Panc1 (cell line): ENCODE results near the gene FGF3. TPM values are rescaled to one million over a fixed set of nuclear protein-coding genes. Genes with fewer than 3 reads are reported as not detected.

Experiments
- ATAC-seq: fragments of 200-7000 bp; cut with Tn5 transposase; 2 replicates; pipeline ENCODE4 v1.9.1; 2020; ENCODE audit warnings: mild to moderate bottlenecking, moderate library complexity
- BruUV-seq: library from RNA; stranded (reverse); fragments of 400-500 nt; replicated peaks from 2 replicates; lab custom pipeline; 2021; lab: Mats Ljungman, UMichigan
- CTCF ChIA-PET: fragments of 300-600 bp; sonication (Branson Sonifier 250); formaldehyde crosslinking; loops from one replicate; lab custom pipeline; 2022; ENCODE audit warnings: antibody characterized with exemption; lab: Charles Lee
- POLR2A ChIA-PET: fragments of 300-600 bp; sonication (Branson Sonifier 250); formaldehyde crosslinking; loops from one replicate; lab custom pipeline; 2022; ENCODE audit warnings: antibody characterized with exemption; lab: Charles Lee
- DNase-seq: peaks from one replicate; pipeline ENCODE4 v3.0.0-alpha.2; 2010; ENCODE audit warnings: low read depth, low spot score
- H3K27ac ChIP-seq: 2 replicates; pipeline ENCODE4 v1.5.1; 2011; ENCODE audit warnings: mild to moderate bottlenecking, low read length, inconsistent platforms
- H3K27me3 ChIP-seq: fragments of 200-500 bp; sonication (Bioruptor generic); 2 replicates; pipeline ENCODE4 v1.6.0; 2014; ENCODE audit warnings: low read length, inconsistent platforms; ENCODE audit not compliant: control insufficient read depth, insufficient read depth
- H3K36me3 ChIP-seq: fragments of 200-500 bp; sonication (Bioruptor generic); 2 replicates; pipeline ENCODE4 v1.5.1; 2014; ENCODE audit warnings: inconsistent platforms, mild to moderate bottlenecking, low read length, moderate library complexity; ENCODE audit not compliant: control insufficient read depth, insufficient read depth
- H3K4me1 ChIP-seq: 2 replicates; pipeline ENCODE4 v1.5.1; 2011; ENCODE audit warnings: inconsistent platforms, mild to moderate bottlenecking, low read length, moderate library complexity; ENCODE audit not compliant: control insufficient read depth, insufficient read depth
- H3K4me3 ChIP-seq, 2 experiments: 2 replicates each; pipeline ENCODE4 v1.5.1; 2011 to 2012; ENCODE audit warnings: low read depth in 2 of 2, low read length in 2 of 2, mild to moderate bottlenecking in 2 of 2, inconsistent platforms in 1 of 2, moderate library complexity in 1 of 2
- H3K9me3 ChIP-seq: fragments of 200-500 bp; sonication (Bioruptor generic); 2 replicates; pipeline ENCODE4 v1.5.1; 2014; ENCODE audit warnings: low read depth, mild to moderate bottlenecking, inconsistent platforms, low read length, moderate library complexity; ENCODE audit not compliant: control insufficient read depth, insufficient read depth
- POLR2AphosphoS5 ChIP-seq: IDR thresholded peaks from 2 replicates; pipeline ENCODE4 v1.6.1; 2012; ENCODE audit warnings: mild to moderate bottlenecking, low read depth, low read length, moderate library complexity
- SIN3A ChIP-seq: IDR thresholded peaks from 2 replicates; pipeline ENCODE4 v1.6.1; 2012; ENCODE audit warnings: low read depth, mild to moderate bottlenecking, low read length, moderate library complexity, borderline replicate concordance; ENCODE audit not compliant: insufficient read depth
- TCF7L2 ChIP-seq: IDR thresholded peaks from 2 replicates; pipeline ENCODE4 v1.6.1; 2011; ENCODE audit warnings: mild to moderate bottlenecking, low read depth, low read length, inconsistent platforms
- in situ Hi-C: cut with HindIII; loops from 2 replicates; pipeline ENCODE4 v1.10.0; 2016; ENCODE audit warnings: low sequenced_read_pairs, low pct_unique_long_range_greater_than_20kb
- intact Hi-C: fragments of 100-400 bp; cut with micrococcal nuclease; formaldehyde crosslinking; loops from one replicate; pipeline ENCODE4 v1.10.0; 2022; ENCODE audit not compliant: unreplicated experiment
- total RNA-seq: library from RNA; stranded (reverse); gene quantifications from one replicate; pipeline ENCODE4 v1.2.1, GENCODE V29; 2021; ENCODE audit not compliant: unreplicated experiment
- TF ChIP-seq, protein P1 (sequence below): fragments of 450-650 bp; IDR thresholded peaks from 2 replicates; pipeline ENCODE4 v1.5.1; 2017; ENCODE audit warnings: mild to moderate bottlenecking
- TF ChIP-seq, protein P2 (sequence below), 2 experiments: IDR thresholded peaks; 2 replicates each; pipeline ENCODE4 v1.6.1; 2011 to 2012; ENCODE audit warnings: low read depth in 2 of 2, control low read depth in 1 of 2, low read length in 1 of 2, mild to moderate bottlenecking in 1 of 2, moderate library complexity in 1 of 2; ENCODE audit not compliant: insufficient read depth in 1 of 2

FGF3 gene
- total RNA-seq, 1 experiment from 2014 or later, result not detected

DNA sequence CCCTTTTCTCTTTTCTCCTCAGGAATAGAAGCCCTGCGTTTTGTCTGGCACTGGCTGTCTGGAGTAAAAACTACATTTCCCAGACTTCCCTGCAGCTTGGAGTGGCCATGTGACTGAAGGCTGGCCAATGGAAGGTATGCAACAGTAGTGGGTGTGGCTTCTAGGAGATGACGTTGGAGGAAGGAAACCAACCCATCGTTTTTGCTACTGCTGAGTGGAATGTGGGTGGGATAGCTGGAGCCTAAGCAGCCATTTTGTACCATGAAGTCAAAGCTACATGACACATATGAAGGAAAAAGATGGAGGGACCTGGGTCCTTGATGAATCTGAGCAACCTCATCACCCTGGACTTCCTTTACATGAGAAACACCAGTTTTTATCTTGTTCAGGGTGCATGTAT lies 19.6 kb downstream of the FGF3 start:
- no peaks in the 10 kb centered on the region for H3K9me3 ChIP-seq
- H3K4me1 ChIP-seq, result no peaks in the 10 kb centered on the region
- H3K36me3 ChIP-seq, result no peaks in the 10 kb centered on the region
- DNase-seq, result no peak
- CTCF ChIA-PET, result no interaction called here
- intact Hi-C loops (no loop called here), in situ Hi-C loops (no loop called here)
- no peaks in the 10 kb centered on the region for H3K27me3 ChIP-seq
- H3K4me3 ChIP-seq, result no peak overlapping the region
- TF ChIP-seq, protein P1, sequence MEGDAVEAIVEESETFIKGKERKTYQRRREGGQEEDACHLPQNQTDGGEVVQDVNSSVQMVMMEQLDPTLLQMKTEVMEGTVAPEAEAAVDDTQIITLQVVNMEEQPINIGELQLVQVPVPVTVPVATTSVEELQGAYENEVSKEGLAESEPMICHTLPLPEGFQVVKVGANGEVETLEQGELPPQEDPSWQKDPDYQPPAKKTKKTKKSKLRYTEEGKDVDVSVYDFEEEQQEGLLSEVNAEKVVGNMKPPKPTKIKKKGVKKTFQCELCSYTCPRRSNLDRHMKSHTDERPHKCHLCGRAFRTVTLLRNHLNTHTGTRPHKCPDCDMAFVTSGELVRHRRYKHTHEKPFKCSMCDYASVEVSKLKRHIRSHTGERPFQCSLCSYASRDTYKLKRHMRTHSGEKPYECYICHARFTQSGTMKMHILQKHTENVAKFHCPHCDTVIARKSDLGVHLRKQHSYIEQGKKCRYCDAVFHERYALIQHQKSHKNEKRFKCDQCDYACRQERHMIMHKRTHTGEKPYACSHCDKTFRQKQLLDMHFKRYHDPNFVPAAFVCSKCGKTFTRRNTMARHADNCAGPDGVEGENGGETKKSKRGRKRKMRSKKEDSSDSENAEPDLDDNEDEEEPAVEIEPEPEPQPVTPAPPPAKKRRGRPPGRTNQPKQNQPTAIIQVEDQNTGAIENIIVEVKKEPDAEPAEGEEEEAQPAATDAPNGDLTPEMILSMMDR, result no peak
- TF ChIP-seq POLR2AphosphoS5 (no peak), TCF7L2 (no peak), SIN3A (no peak)
- TF ChIP-seq, protein P2, sequence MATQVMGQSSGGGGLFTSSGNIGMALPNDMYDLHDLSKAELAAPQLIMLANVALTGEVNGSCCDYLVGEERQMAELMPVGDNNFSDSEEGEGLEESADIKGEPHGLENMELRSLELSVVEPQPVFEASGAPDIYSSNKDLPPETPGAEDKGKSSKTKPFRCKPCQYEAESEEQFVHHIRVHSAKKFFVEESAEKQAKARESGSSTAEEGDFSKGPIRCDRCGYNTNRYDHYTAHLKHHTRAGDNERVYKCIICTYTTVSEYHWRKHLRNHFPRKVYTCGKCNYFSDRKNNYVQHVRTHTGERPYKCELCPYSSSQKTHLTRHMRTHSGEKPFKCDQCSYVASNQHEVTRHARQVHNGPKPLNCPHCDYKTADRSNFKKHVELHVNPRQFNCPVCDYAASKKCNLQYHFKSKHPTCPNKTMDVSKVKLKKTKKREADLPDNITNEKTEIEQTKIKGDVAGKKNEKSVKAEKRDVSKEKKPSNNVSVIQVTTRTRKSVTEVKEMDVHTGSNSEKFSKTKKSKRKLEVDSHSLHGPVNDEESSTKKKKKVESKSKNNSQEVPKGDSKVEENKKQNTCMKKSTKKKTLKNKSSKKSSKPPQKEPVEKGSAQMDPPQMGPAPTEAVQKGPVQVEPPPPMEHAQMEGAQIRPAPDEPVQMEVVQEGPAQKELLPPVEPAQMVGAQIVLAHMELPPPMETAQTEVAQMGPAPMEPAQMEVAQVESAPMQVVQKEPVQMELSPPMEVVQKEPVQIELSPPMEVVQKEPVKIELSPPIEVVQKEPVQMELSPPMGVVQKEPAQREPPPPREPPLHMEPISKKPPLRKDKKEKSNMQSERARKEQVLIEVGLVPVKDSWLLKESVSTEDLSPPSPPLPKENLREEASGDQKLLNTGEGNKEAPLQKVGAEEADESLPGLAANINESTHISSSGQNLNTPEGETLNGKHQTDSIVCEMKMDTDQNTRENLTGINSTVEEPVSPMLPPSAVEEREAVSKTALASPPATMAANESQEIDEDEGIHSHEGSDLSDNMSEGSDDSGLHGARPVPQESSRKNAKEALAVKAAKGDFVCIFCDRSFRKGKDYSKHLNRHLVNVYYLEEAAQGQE (IDR thresholded peaks at IDR 0.05; ENCODE audit: insufficient read depth in 1 of 2, low read depth in 2 of 2, low read length in 1 of 2), result no peak
- no TSS peak for BruUV-seq
- H3K27ac ChIP-seq, result no peak overlapping the region
- POLR2A ChIA-PET, result interaction anchor here (0.7 kb wide), 1 partner anchor 57 kb away, joined by 3 read pairs; no protein-coding TSS in a partner anchor
- ATAC-seq, result peak; percentile 80

DNA sequence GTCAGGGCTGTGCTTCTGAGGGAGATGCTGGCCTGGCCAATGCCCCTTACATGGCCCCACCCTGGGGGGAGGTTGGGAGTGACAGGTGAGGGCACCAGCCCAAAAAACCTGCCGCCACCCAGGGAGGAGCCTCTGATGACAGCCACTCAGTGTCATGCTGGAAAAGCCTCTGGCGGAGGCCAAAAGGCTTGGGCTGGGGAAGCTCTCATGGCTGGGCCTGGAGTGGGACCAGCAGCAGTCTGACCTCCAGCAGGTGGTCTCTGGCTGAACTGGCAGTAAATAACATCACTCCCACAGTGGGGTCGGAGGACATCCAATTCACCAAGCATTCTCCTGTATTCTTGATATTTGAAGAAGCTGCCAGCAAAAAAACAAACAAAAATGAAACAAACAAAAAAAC lies 20.1 kb downstream of the FGF3 start:
- no peaks in the 10 kb centered on the region for H3K4me1 ChIP-seq
- H3K27ac ChIP-seq, result no peak overlapping the region
- CTCF ChIA-PET, result no interaction called here
- in situ Hi-C loops (no loop called here), intact Hi-C loops (no loop called here)
- H3K4me3 ChIP-seq, result no peak overlapping the region
- BruUV-seq, result no TSS peak
- POLR2A ChIA-PET, result interaction anchor here (0.7 kb wide), 1 partner anchor 58 kb away, joined by 3 read pairs; no protein-coding TSS in a partner anchor
- H3K36me3 ChIP-seq, result no peaks in the 10 kb centered on the region
- ATAC-seq (no peak), DNase-seq (no peak)
- H3K9me3 ChIP-seq, result no peaks in the 10 kb centered on the region
- no peaks in the 10 kb centered on the region for H3K27me3 ChIP-seq
- TF ChIP-seq, protein P1, result no peak
- TF ChIP-seq TCF7L2, result no peak
- TF ChIP-seq SIN3A, result no peak
- no peak for TF ChIP-seq POLR2AphosphoS5
- TF ChIP-seq, protein P2 (IDR thresholded peaks at IDR 0.05; ENCODE audit: insufficient read depth in 1 of 2, low read depth in 2 of 2, low read length in 1 of 2), result no peak
